SU-DHL-6 (cell line): ENCODE results near the gene LRP4.

Source experiments
- CTCF ChIP-seq: fragments of 200-600 bp; sonication (generic); IDR thresholded peaks from one replicate; pipeline ENCODE4 v1.5.1; 2017; ENCODE audit warnings: antibody characterized with exemption, mild to moderate bottlenecking, low read length, moderate library complexity; ENCODE audit not compliant: insufficient read depth, poor library complexity, severe bottlenecking
- EZH2phosphoT487 ChIP-seq: fragments of 200-600 bp; sonication (generic), shearing (Covaris generic); conservative IDR thresholded peaks from 2 replicates; pipeline ENCODE4 v1.6.1; 2018; ENCODE audit warnings: mild to moderate bottlenecking, antibody characterized with exemption, low read length, moderate library complexity, mixed read lengths

- TF ChIP-seq CTCF (no peak), EZH2phosphoT487 (no peak)
Observed at GRCh38 chr11:46837860-46838259, 80.5 kb downstream of the LRP4 start.
